PC-9 (cell line): ENCODE measurements around the gene NUP62. TPM values are rescaled to one million over a fixed set of nuclear protein-coding genes. Genes with fewer than 3 reads are reported as not detected.

Experiments
- BruUV-seq: library from RNA; stranded (reverse); fragments of 400-500 nt; replicated peaks from 2 replicates; lab custom pipeline; 2021; lab: Mats Ljungman, UMichigan
- CTCF ChIA-PET: fragments of 300-600 bp; sonication (Branson Sonifier 250); formaldehyde crosslinking; loops from one replicate; lab custom pipeline; 2022; ENCODE audit warnings: antibody characterized with exemption; lab: Charles Lee
- POLR2A ChIA-PET: fragments of 300-600 bp; sonication (Branson Sonifier 250); formaldehyde crosslinking; loops from one replicate; lab custom pipeline; 2022; ENCODE audit warnings: antibody characterized with exemption; ENCODE audit not compliant: unreplicated experiment; lab: Charles Lee
- DNase-seq, 2 experiments: peaks; one replicate each; pipeline versions ENCODE4 v3.0.0 to v3.0.0-alpha.2; 2015 to 2022; ENCODE audit warnings: mixed read lengths in 1 of 2
- H2AFZ ChIP-seq: fragments of 200-600 bp; sonication (generic); 2 replicates; pipeline ENCODE4 v1.8.1; 2017; ENCODE audit warnings: antibody characterized with exemption
- H3F3A ChIP-seq: fragments of 200-600 bp; sonication (generic); 2 replicates; pipeline ENCODE4 v1.8.1; 2017; ENCODE audit warnings: antibody characterized with exemption, mild to moderate bottlenecking, low read depth; ENCODE audit not compliant: insufficient read depth
- H3K27ac ChIP-seq: fragments of 200-600 bp; sonication (generic); 2 replicates; pipeline ENCODE4 v1.6.1; 2016; ENCODE audit warnings: mixed run types
- H3K27me3 ChIP-seq: fragments of 200-600 bp; sonication (generic); 2 replicates; pipeline ENCODE4 v1.6.1; 2016; ENCODE audit warnings: low read depth, mixed run types; ENCODE audit not compliant: insufficient read depth
- H3K36me3 ChIP-seq: fragments of 200-600 bp; sonication (generic); 2 replicates; pipeline ENCODE4 v1.6.1; 2016; ENCODE audit warnings: low read depth, mixed run types
- H3K4me1 ChIP-seq: fragments of 200-600 bp; sonication (generic); replicated peaks from 2 replicates; pipeline ENCODE4 v1.6.1; 2016; ENCODE audit warnings: mixed run types; ENCODE audit not compliant: insufficient read depth
- H3K4me2 ChIP-seq: fragments of 200-600 bp; sonication (generic); 2 replicates; pipeline ENCODE4 v1.6.1; 2017; ENCODE audit warnings: mixed run types
- H3K4me3 ChIP-seq: fragments of 200-600 bp; sonication (generic); 2 replicates; pipeline ENCODE4 v1.6.1; 2016; ENCODE audit warnings: mixed run types
- H3K79me2 ChIP-seq: fragments of 200-600 bp; sonication (generic); 2 replicates; pipeline ENCODE4 v1.6.1; 2017; ENCODE audit warnings: low read depth, mixed run types
- H3K9me2 ChIP-seq: fragments of 200-600 bp; sonication (generic); 2 replicates; pipeline ENCODE4 v1.8.1; 2017; ENCODE audit warnings: mild to moderate bottlenecking; ENCODE audit not compliant: insufficient read depth
- H3K9me3 ChIP-seq: fragments of 200-600 bp; sonication (generic); 2 replicates; pipeline ENCODE4 v1.8.1; 2016; ENCODE audit warnings: low read depth; ENCODE audit not compliant: insufficient read depth
- H4K20me1 ChIP-seq: fragments of 200-600 bp; sonication (generic); 2 replicates; pipeline ENCODE4 v1.8.1; 2017; ENCODE audit not compliant: insufficient read depth
- EZH2 ChIP-seq: fragments of 200-600 bp; sonication (generic); IDR thresholded peaks from 2 replicates; pipeline ENCODE4 v1.8.0; 2017; ENCODE audit warnings: antibody characterized with exemption, low read depth
- intact Hi-C: fragments of 100-400 bp; cut with micrococcal nuclease; formaldehyde crosslinking; loops from one replicate; pipeline ENCODE4 v1.10.0; 2022; ENCODE audit not compliant: unreplicated experiment
- total RNA-seq: library from RNA; stranded (reverse); gene quantifications from 2 replicates; pipeline ENCODE4 v1.2.3, GENCODE V29; 2021
- TF ChIP-seq, protein P1 (sequence below): fragments of 200-600 bp; sonication (generic); conservative IDR thresholded peaks from 2 replicates; pipeline ENCODE4 v1.6.1; 2017; ENCODE audit warnings: mixed run types, antibody characterized with exemption, mild to moderate bottlenecking, moderate library complexity

The NUP62 gene
- total RNA-seq, 1 experiment from 2014 or later: 101 TPM

DNA sequence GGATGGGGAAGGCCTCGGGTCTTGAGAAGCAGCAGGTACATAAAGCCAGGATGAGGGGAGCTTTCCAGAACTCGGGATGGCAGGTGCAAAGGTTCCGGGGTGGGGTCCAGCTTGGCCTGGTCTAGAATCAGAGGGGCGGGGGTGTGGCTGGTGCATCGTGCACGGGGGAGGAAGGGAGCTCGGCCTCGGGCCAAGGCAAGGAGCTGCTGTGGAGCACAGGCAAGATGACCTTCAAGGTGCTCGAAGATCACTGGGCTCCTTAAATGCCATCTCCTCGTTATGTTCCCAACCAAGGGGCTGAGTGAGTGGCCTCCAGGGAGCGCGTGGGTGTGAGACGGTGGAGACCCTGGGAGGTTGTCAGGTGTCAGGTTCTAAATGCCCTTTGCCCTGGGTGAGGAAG, 47.8 kb upstream of the NUP62 start:
- BruUV-seq: no TSS peak
- no peaks in the 10 kb centered on the region for H3K9me2 ChIP-seq
- H3K4me3 ChIP-seq: no peak overlapping the region
- no peaks in the 10 kb centered on the region for H3K4me1 ChIP-seq
- ChIA-PET POLR2A (no interaction called here), CTCF (no interaction called here)
- H3F3A ChIP-seq: no peaks in the 10 kb centered on the region
- intact Hi-C loops: no loop called here
- H3K36me3 ChIP-seq: 0 out of 2 replicates have a peak, but pooled peaks cover 3% of the 10 kb centered on the region
- H3K4me2 ChIP-seq: no peak overlapping the region
- H4K20me1 ChIP-seq: no peaks in the 10 kb centered on the region; the same call in 1 of the 2 replicates
- no peaks in the 10 kb centered on the region for H3K79me2 ChIP-seq
- no peak for DNase-seq
- no peak overlapping the region for H3K27ac ChIP-seq
- H3K27me3 ChIP-seq: peaks cover 19% of the 10 kb centered on the region
- no peaks in the 10 kb centered on the region for H3K9me3 ChIP-seq
- H2AFZ ChIP-seq: no peak overlapping the region
- TF ChIP-seq EZH2: no peak
- TF ChIP-seq, protein P1, sequence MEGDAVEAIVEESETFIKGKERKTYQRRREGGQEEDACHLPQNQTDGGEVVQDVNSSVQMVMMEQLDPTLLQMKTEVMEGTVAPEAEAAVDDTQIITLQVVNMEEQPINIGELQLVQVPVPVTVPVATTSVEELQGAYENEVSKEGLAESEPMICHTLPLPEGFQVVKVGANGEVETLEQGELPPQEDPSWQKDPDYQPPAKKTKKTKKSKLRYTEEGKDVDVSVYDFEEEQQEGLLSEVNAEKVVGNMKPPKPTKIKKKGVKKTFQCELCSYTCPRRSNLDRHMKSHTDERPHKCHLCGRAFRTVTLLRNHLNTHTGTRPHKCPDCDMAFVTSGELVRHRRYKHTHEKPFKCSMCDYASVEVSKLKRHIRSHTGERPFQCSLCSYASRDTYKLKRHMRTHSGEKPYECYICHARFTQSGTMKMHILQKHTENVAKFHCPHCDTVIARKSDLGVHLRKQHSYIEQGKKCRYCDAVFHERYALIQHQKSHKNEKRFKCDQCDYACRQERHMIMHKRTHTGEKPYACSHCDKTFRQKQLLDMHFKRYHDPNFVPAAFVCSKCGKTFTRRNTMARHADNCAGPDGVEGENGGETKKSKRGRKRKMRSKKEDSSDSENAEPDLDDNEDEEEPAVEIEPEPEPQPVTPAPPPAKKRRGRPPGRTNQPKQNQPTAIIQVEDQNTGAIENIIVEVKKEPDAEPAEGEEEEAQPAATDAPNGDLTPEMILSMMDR: no peak

DNA sequence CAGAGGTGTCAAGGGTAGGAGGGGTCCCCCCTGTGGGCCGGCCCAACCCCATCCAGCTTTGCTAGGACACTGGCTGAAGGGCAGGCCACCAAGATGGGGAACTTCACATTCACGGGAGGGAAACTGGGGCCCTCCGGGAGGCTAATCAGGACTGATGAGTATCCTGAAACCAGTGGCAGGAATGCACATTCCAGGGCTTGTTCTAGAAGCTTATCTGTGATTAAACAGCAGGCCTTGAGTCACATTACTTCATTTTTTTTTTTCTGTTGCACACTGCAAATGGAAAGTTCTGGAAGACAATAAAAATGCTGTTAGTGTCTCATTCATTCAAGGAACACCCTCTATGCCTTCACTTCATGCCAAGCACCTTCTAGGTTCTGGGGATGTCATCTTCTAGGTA, 47.2 kb upstream of the NUP62 start:
- Histone ChIP-seq H3K4me3 (no peak overlapping the region), H3F3A (no peaks in the 10 kb centered on the region), H2AFZ (no peak overlapping the region), H3K9me2 (no peaks in the 10 kb centered on the region), H3K79me2 (no peaks in the 10 kb centered on the region), H4K20me1 (no peaks in the 10 kb centered on the region; the same call in 1 of the 2 replicates), H3K4me1 (no peaks in the 10 kb centered on the region), H3K27ac (no peak overlapping the region), H3K4me2 (no peak overlapping the region), H3K27me3 (peaks cover 21% of the 10 kb centered on the region), H3K9me3 (no peaks in the 10 kb centered on the region), H3K36me3 (no peaks in the 10 kb centered on the region)
- intact Hi-C loops: no loop called here
- TF ChIP-seq, protein P1: no peak
- no peak for TF ChIP-seq EZH2
- no peak for DNase-seq
- ChIA-PET POLR2A (interaction anchor here (0.7 kb wide), 1 partner anchor 41 kb away, joined by 3 read pairs; no protein-coding TSS in a partner anchor), CTCF (no interaction called here)
- no TSS peak for BruUV-seq

DNA sequence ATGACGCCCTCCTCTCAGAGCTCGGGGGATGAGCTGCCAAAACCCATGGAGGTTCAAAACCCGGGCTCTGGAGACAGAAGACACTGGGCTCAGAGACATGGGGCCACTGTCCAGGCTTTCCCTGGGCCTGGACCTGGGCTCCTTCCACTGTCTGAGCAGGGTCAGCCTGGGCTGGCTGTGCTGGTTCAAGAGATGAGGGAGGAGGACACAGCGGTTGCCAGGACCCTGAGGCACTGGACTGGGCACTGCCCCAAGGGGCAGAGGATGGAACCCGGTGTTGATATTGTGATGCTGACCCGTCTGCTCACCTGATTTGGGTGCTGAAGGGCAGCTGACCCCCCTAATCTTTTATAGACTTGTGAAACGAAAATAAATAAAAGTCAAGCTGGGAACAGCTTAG, 45.7 kb upstream of the NUP62 start:
- Histone ChIP-seq H3K9me3 (no peaks in the 10 kb centered on the region), H3F3A (no peaks in the 10 kb centered on the region), H3K4me1 (no peaks in the 10 kb centered on the region), H3K27ac (no peak overlapping the region), H3K27me3 (peaks cover 24% of the 10 kb centered on the region), H2AFZ (no peak overlapping the region), H3K36me3 (no peaks in the 10 kb centered on the region), H3K4me2 (no peak overlapping the region), H3K9me2 (no peaks in the 10 kb centered on the region), H4K20me1 (no peaks in the 10 kb centered on the region; the same call in 1 of the 2 replicates), H3K4me3 (no peak overlapping the region), H3K79me2 (no peaks in the 10 kb centered on the region)
- DNase-seq: no peak
- ChIA-PET POLR2A (no interaction called here), CTCF (no interaction called here)
- intact Hi-C loops: no loop called here
- no TSS peak for BruUV-seq
- TF ChIP-seq, protein P1: no peak
- no peak for TF ChIP-seq EZH2
